MM.1S (cell line): ENCODE measurements around the gene FAM200C.

ENCODE experiments used
- DNase-seq: peaks from one replicate; pipeline ENCODE4 v3.0.0-alpha.2; 2015
- H2AFZ ChIP-seq: fragments of 300-600 bp; sonication (generic); 2 replicates; pipeline ENCODE4 v1.6.0; 2016; ENCODE audit warnings: antibody characterized with exemption, low read length
- H3F3A ChIP-seq: fragments of 300-600 bp; sonication (generic); 2 replicates; pipeline ENCODE4 v1.6.1; 2016; ENCODE audit warnings: mild to moderate bottlenecking, antibody characterized with exemption, low read length, moderate library complexity, mixed read lengths; ENCODE audit not compliant: insufficient read depth
- H3K27ac ChIP-seq: fragments of 300-600 bp; sonication (generic); 2 replicates; pipeline ENCODE4 v1.5.1; 2016; ENCODE audit warnings: mild to moderate bottlenecking, low read length
- H3K27me3 ChIP-seq: fragments of 300-600 bp; sonication (generic); replicated peaks from 2 replicates; pipeline ENCODE4 v1.6.0; 2016; ENCODE audit warnings: low read length; ENCODE audit not compliant: insufficient read depth
- H3K36me3 ChIP-seq: fragments of 300-600 bp; sonication (generic); replicated peaks from 2 replicates; pipeline ENCODE4 v1.6.1; 2016; ENCODE audit warnings: mild to moderate bottlenecking, low read length, mixed read lengths; ENCODE audit not compliant: insufficient read depth
- H3K4me1 ChIP-seq: fragments of 300-600 bp; sonication (generic); 2 replicates; pipeline ENCODE4 v1.6.1; 2016; ENCODE audit warnings: low read length, mixed read lengths
- H3K4me2 ChIP-seq: fragments of 300-600 bp; sonication (generic); 2 replicates; pipeline ENCODE4 v1.6.0; 2016; ENCODE audit warnings: low read depth, low read length
- H3K4me3 ChIP-seq: fragments of 300-600 bp; sonication (generic); 2 replicates; pipeline ENCODE4 v1.5.1; 2016; ENCODE audit warnings: low read length, mixed read lengths
- H3K79me2 ChIP-seq: fragments of 300-600 bp; sonication (generic); 2 replicates; pipeline ENCODE4 v1.6.1; 2016; ENCODE audit warnings: mixed run types, low read length, mixed read lengths
- H3K9ac ChIP-seq: fragments of 300-600 bp; sonication (generic); 2 replicates; pipeline ENCODE4 v1.6.1; 2016; ENCODE audit warnings: low read length, mixed read lengths
- H3K9me2 ChIP-seq: fragments of 300-600 bp; sonication (generic); replicated peaks from 2 replicates; pipeline ENCODE4 v1.6.1; 2016; ENCODE audit warnings: mild to moderate bottlenecking, low read length, mixed read lengths; ENCODE audit not compliant: insufficient read depth
- H3K9me3 ChIP-seq: fragments of 300-600 bp; sonication (generic); replicated peaks from 2 replicates; pipeline ENCODE4 v1.6.1; 2016; ENCODE audit warnings: mild to moderate bottlenecking, low read length, mixed read lengths; ENCODE audit not compliant: insufficient read depth
- H4K20me1 ChIP-seq: fragments of 300-600 bp; sonication (generic); 2 replicates; pipeline ENCODE4 v1.6.1; 2016; ENCODE audit warnings: mild to moderate bottlenecking, low read length, moderate library complexity, mixed read lengths; ENCODE audit not compliant: insufficient read depth
- EZH2 ChIP-seq: fragments of 300-600 bp; sonication (generic); optimal IDR thresholded peaks from 2 replicates; pipeline ENCODE3; 2017; ENCODE audit warnings: low read depth, mild to moderate bottlenecking, antibody characterized with exemption, low read length, mixed read lengths
- EZH2phosphoT487 ChIP-seq: fragments of 300-600 bp; sonication (generic); IDR thresholded peaks from 2 replicates; pipeline ENCODE4 v1.6.1; 2018; ENCODE audit warnings: antibody characterized with exemption, low read length
- TF ChIP-seq, protein P1 (sequence below): fragments of 300-600 bp; sonication (generic); IDR thresholded peaks from 2 replicates; pipeline ENCODE4 v1.5.1; 2016; ENCODE audit warnings: antibody characterized with exemption, low read length, mixed read lengths

The FAM200C gene

DNA sequence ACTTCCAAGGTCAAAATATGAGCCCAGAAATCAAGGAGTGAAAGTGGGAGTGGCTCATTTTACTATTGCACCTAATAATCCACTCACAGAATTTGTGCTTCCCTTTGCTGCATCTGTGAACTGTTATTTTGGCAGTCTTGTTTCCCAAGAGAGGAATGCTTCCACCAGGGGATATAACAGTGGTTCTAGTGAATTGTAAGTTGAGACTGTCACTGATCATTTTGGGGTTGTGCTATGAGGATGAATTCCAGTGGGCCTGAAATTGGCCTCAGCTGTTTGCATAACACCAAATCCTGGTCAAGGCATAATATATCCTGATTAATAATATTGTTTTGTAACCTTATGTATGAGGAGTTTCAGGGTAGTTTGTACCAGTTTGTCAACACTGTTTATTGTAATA, 14.4 kb downstream of the FAM200C start:
- H3K9me3 ChIP-seq, result no peaks in the 10 kb centered on the region
- H2AFZ ChIP-seq, result no peak overlapping the region
- no peak for TF ChIP-seq EZH2phosphoT487
- TF ChIP-seq EZH2, result no peak
- TF ChIP-seq, protein P1, sequence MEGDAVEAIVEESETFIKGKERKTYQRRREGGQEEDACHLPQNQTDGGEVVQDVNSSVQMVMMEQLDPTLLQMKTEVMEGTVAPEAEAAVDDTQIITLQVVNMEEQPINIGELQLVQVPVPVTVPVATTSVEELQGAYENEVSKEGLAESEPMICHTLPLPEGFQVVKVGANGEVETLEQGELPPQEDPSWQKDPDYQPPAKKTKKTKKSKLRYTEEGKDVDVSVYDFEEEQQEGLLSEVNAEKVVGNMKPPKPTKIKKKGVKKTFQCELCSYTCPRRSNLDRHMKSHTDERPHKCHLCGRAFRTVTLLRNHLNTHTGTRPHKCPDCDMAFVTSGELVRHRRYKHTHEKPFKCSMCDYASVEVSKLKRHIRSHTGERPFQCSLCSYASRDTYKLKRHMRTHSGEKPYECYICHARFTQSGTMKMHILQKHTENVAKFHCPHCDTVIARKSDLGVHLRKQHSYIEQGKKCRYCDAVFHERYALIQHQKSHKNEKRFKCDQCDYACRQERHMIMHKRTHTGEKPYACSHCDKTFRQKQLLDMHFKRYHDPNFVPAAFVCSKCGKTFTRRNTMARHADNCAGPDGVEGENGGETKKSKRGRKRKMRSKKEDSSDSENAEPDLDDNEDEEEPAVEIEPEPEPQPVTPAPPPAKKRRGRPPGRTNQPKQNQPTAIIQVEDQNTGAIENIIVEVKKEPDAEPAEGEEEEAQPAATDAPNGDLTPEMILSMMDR, result no peak
- no peaks in the 10 kb centered on the region for H3K9me2 ChIP-seq
- no peaks in the 10 kb centered on the region for H3F3A ChIP-seq
- no peak overlapping the region for H3K9ac ChIP-seq
- DNase-seq, result no peak
- H3K27ac ChIP-seq, result no peak overlapping the region
- H3K36me3 ChIP-seq, result no peaks in the 10 kb centered on the region
- H3K4me2 ChIP-seq, result no peak overlapping the region
- H4K20me1 ChIP-seq, result no peaks in the 10 kb centered on the region
- no peaks in the 10 kb centered on the region for H3K27me3 ChIP-seq
- no peaks in the 10 kb centered on the region for H3K4me1 ChIP-seq
- no peak overlapping the region for H3K4me3 ChIP-seq
- no peaks in the 10 kb centered on the region for H3K79me2 ChIP-seq

DNA sequence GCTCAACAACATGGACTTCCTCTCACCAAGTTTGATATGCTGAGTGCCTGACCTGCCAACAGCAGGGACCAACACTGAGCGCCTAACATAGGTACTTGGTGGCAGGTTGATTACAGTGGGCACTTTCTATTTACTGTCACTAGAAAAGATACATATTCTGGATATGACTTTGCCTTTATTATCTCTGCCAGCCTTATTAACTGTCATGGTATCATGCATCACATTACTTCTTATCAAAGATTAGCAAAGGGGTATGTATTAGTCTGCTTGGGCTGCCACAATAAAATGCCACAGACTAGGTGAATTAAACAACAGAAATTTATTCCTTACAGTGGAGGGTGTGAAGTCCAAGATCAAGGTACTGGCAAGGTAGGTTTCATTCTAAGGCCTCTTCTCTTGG, 15.2 kb downstream of the FAM200C start:
- no peaks in the 10 kb centered on the region for H3F3A ChIP-seq
- H3K4me1 ChIP-seq, result no peaks in the 10 kb centered on the region
- H3K9me3 ChIP-seq, result no peaks in the 10 kb centered on the region
- no peaks in the 10 kb centered on the region for H3K36me3 ChIP-seq
- H3K27me3 ChIP-seq, result no peaks in the 10 kb centered on the region
- no peaks in the 10 kb centered on the region for H3K79me2 ChIP-seq
- H3K4me3 ChIP-seq, result no peak overlapping the region
- no peaks in the 10 kb centered on the region for H3K9me2 ChIP-seq
- no peak for DNase-seq
- no peak overlapping the region for H3K9ac ChIP-seq
- H2AFZ ChIP-seq, result no peak overlapping the region
- H3K4me2 ChIP-seq, result no peak overlapping the region
- no peak for TF ChIP-seq EZH2phosphoT487
- TF ChIP-seq EZH2, result no peak
- TF ChIP-seq, protein P1, result no peak
- no peak overlapping the region for H3K27ac ChIP-seq
- H4K20me1 ChIP-seq, result no peaks in the 10 kb centered on the region

DNA sequence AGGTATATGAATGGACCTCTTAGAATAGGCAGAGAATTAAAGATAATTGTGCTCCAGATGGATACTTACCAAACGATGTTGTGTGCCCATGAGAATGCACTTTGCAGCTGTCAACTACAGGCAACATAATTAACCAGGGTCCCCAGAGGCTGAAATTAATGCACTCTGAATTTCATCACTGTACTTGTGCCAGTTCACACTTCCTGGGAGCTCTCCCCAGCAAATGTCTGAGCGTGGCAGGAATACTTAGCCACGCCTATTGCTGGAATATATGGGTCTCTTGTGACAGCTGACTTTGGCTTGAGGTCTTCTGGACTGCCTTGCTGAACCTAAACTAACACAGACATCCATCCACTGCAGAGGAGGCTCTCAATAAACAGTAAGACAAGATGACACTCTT, 17.5 kb downstream of the FAM200C start:
- H3K79me2 ChIP-seq, result no peaks in the 10 kb centered on the region
- no peaks in the 10 kb centered on the region for H3K4me1 ChIP-seq
- H3K27me3 ChIP-seq, result no peaks in the 10 kb centered on the region
- TF ChIP-seq EZH2phosphoT487 (no peak), EZH2 (no peak)
- TF ChIP-seq, protein P1, result no peak
- no peak overlapping the region for H3K4me3 ChIP-seq
- no peaks in the 10 kb centered on the region for H3K9me3 ChIP-seq
- no peaks in the 10 kb centered on the region for H4K20me1 ChIP-seq
- no peak overlapping the region for H2AFZ ChIP-seq
- H3K4me2 ChIP-seq, result no peak overlapping the region
- DNase-seq, result no peak
- H3K36me3 ChIP-seq, result no peaks in the 10 kb centered on the region
- no peak overlapping the region for H3K9ac ChIP-seq
- H3K27ac ChIP-seq, result no peak overlapping the region
- H3F3A ChIP-seq, result no peaks in the 10 kb centered on the region
- no peaks in the 10 kb centered on the region for H3K9me2 ChIP-seq
